ENCODE results near the gene OR1L8.
"Not testable (repeated sequence)": the region's sequence is repeated elsewhere in the genome, so short reads cannot be mapped to it uniquely, and the experiment has no call there.

The OR1L8 gene

DNA sequence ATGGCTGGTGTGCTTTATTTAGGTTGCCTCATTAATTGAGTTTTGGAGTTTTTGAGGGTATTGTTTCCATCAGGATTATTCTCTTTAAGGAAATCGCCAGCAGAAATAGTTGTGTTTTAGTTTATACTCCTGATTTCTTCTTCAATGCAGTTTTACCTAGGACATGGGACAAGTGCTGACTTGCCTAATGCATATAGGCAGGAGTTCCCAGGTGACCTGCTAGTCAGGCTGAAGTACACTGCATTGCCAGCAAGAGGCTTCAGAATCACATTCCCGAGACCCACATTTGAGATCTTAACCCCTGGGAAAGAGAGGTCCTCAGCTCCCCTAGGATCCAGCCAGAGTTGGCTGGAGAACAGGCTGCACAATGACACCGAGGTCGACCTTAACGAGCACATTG lies 31.8 kb downstream of the OR1L8 start:
- H3K9me3 ChIP-seq (ENCODE audit: low read length) = no peaks in the 10 kb centered on the region
- H2AFZ ChIP-seq (ENCODE audit: low read depth, low read length) = no peak overlapping the region
- H3K27me3 ChIP-seq (ENCODE audit: insufficient read depth, low read length) = peaks cover 7% of the 10 kb centered on the region
- H3K4me3 ChIP-seq (ENCODE audit: low read length) = no peak overlapping the region
- H3K4me1 ChIP-seq (ENCODE audit: insufficient read depth, low read length) = no peaks in the 10 kb centered on the region
- no peaks in the 10 kb centered on the region for H3K36me3 ChIP-seq (ENCODE audit: insufficient read depth, low read length)

DNA sequence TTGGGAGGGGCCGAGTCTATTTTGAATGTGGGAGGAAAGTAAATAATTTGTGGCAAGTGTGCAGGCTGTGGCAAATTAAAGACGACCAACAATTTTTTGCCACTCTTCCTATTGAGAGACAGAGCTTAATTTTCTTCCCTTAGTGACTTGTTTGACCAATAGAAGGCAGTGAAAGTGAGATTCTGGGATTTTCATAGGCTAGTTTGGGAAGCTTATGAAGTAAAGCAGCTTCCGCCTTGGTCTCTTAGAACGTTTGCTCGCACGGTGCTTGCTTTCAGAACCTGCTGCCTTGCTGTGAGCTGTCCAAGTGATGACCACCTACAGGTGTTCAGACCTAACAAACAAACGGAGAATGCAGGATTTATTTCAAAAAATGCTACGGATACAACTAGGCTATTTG lies 37.0 kb downstream of the OR1L8 start:
- Histone ChIP-seq H3K9me3 (ENCODE audit: low read length) (no peaks in the 10 kb centered on the region), H3K4me1 (ENCODE audit: insufficient read depth, low read length) (no peaks in the 10 kb centered on the region), H3K36me3 (ENCODE audit: insufficient read depth, low read length) (no peaks in the 10 kb centered on the region), H3K4me3 (ENCODE audit: low read length) (no peak overlapping the region), H3K27me3 (ENCODE audit: insufficient read depth, low read length) (peaks cover 2% of the 10 kb centered on the region), H2AFZ (ENCODE audit: low read depth, low read length) (no peak overlapping the region)

DNA sequence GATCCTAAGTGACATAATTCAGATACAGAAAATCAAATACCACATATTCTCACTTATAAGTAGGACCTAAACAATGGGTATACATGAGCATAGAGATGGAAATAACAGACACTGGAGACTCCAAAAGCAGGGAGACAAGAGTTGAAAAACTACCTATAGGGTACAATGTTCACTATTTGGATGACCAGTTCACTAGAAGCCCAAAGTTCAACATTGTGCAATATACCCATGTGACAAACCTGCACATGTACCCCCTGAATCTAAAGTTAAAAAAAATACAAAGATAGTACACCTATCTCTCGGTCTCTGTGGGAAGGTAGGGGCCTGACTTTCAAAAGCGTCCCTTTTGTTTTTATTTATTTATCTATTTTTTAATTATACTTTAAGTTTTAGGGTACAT lies 44.4 kb downstream of the OR1L8 start:
- Histone ChIP-seq H3K4me3 (ENCODE audit: low read length) (no peak overlapping the region), H3K27me3 (ENCODE audit: insufficient read depth, low read length) (peaks cover 2% of the 10 kb centered on the region), H3K4me1 (ENCODE audit: insufficient read depth, low read length) (no peaks in the 10 kb centered on the region), H3K9me3 (ENCODE audit: low read length) (no peaks in the 10 kb centered on the region), H2AFZ (ENCODE audit: low read depth, low read length) (no peak overlapping the region), H3K36me3 (ENCODE audit: insufficient read depth, low read length) (no peaks in the 10 kb centered on the region)

DNA sequence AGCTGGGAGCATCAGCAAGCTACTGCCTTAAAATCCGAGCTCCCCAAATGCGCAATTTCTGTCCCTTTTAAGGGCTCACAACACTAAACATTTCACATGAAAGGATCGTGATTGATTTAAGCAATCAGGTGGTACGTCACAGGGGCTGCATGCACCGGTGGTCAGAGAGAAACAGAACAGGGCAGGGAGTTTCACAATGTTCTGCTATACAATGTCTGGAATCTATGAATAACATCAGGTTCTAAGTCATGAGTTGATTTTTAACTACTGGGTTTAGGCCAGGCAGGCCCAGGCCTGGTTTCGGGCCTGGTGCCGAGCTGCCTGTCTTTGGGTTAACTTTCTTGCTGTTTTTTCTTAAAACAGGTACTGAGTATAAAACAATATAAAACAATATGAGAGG lies 46.1 kb downstream of the OR1L8 start:
- not testable (repeated sequence) for H3K27me3 ChIP-seq (ENCODE audit: insufficient read depth, low read length); H3K4me1 ChIP-seq (ENCODE audit: insufficient read depth, low read length); H3K9me3 ChIP-seq (ENCODE audit: low read length); H3K4me3 ChIP-seq (ENCODE audit: low read length); H3K36me3 ChIP-seq (ENCODE audit: insufficient read depth, low read length); H2AFZ ChIP-seq (ENCODE audit: low read depth, low read length)

DNA sequence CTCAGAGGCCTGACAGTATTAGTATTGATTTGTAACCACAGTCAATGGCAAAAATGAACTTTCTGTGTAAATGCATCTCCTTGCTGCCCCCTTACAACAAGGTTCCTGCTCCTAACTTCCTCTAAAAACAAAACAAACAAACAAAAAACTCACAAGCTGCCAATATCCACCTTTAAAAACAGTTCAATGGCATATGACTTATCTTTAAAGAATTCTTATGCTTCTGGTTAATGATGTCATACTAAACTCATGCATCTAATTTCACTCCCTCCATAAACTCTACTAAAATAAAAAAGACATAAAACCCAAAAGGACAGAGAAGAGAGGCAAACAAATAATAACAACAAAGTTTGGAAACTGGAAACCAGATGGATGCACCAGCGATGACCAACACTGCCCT lies 47.0 kb downstream of the OR1L8 start:
- Histone ChIP-seq H3K27me3 (ENCODE audit: insufficient read depth, low read length) (peaks cover 4% of the 10 kb centered on the region), H2AFZ (ENCODE audit: low read depth, low read length) (no peak overlapping the region), H3K4me3 (ENCODE audit: low read length) (no peak overlapping the region)

DNA sequence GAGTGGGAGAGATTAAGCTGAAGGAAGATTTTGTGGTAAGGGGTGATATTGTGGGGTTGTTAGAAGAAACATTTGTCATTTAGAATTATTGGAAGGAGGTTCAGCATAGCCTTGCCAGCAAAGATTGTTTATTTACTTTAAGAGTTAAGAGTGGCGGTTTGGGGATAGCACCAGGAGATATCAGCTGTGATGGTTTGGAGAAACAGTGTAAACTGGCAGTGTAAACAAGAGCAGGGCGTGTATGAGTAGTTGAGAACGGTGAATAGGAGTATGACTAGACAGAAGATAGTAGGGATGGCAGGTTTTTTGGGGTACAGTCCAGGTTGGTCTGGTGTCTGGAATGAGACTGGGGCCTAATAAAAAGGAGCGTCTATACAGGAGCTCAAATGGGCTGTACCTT lies 52.0 kb downstream of the OR1L8 start:
- not testable (repeated sequence) for H3K4me1 ChIP-seq (ENCODE audit: insufficient read depth, low read length); H3K9me3 ChIP-seq (ENCODE audit: low read length); H3K36me3 ChIP-seq (ENCODE audit: insufficient read depth, low read length); H2AFZ ChIP-seq (ENCODE audit: low read depth, low read length); H3K4me3 ChIP-seq (ENCODE audit: low read length); H3K27me3 ChIP-seq (ENCODE audit: insufficient read depth, low read length)

More for the DNA sequence above, 47.0 kb downstream of the OR1L8 start:
- no peaks in the 10 kb centered on the region for H3K9me3 ChIP-seq (ENCODE audit: low read length)
- H3K4me1 ChIP-seq (ENCODE audit: insufficient read depth, low read length) = no peaks in the 10 kb centered on the region
- H3K36me3 ChIP-seq (ENCODE audit: insufficient read depth, low read length) = no peaks in the 10 kb centered on the region

DNA sequence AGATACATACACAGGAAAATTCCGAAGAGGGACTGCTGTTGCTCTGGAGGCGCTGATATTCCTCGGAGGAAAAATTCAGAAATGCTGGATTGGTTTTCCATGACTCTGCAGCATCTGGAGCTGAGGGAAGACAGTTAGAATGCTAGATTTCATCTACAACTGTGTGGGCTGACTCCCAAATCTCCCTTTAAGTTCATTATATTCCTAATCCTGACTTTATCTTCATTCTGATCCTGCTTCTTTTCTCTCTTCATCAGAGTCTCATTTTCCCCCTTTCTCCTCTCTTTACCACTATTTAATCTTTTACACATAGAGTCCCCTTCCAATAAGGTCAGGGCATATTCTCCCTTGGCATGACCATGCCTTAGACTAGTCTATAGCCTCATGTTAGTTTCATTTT lies 56.0 kb downstream of the OR1L8 start, which contains the start of gene OR1N1:
Gene OR1N1, minus strand, starts transcription at position 101 of the 400 bp plus-strand sequence. Its CDS starts 0 bp downstream, at position 101.
- Histone ChIP-seq H3K4me1 (ENCODE audit: insufficient read depth, low read length) (no peaks in the 10 kb centered on the region), H3K27me3 (ENCODE audit: insufficient read depth, low read length) (peaks cover 6% of the 10 kb centered on the region), H3K36me3 (ENCODE audit: insufficient read depth, low read length) (no peaks in the 10 kb centered on the region), H2AFZ (ENCODE audit: low read depth, low read length) (no peak within 1 kb of the TSS), H3K9me3 (ENCODE audit: low read length) (no peaks in the 10 kb centered on the region), H3K4me3 (ENCODE audit: low read length) (no peak within 1 kb of the TSS)

DNA sequence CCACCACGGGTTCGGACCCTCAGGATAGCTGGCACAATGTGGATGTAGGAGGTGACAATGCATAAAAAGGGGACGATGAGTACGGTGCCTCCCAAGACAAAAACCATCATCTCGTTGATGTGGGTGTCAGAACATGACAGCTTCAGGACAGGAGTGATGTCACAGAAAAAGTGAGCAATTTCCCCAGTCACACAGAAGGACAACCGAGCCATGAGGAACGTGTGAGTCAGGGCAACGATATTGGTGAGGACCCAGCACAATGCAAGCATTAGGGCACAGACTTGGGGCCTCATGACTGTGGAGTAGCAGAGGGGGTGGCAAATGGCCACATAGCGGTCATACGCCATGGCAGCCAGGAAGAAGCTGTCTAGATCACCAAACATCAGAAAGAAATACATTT lies 56.6 kb downstream of the OR1L8 start:
- Histone ChIP-seq H3K27me3 (ENCODE audit: insufficient read depth, low read length) (peaks cover 6% of the 10 kb centered on the region), H2AFZ (ENCODE audit: low read depth, low read length) (no peak overlapping the region), H3K4me3 (ENCODE audit: low read length) (no peak overlapping the region), H3K4me1 (ENCODE audit: insufficient read depth, low read length) (no peaks in the 10 kb centered on the region), H3K36me3 (ENCODE audit: insufficient read depth, low read length) (no peaks in the 10 kb centered on the region), H3K9me3 (ENCODE audit: low read length) (no peaks in the 10 kb centered on the region)

DNA sequence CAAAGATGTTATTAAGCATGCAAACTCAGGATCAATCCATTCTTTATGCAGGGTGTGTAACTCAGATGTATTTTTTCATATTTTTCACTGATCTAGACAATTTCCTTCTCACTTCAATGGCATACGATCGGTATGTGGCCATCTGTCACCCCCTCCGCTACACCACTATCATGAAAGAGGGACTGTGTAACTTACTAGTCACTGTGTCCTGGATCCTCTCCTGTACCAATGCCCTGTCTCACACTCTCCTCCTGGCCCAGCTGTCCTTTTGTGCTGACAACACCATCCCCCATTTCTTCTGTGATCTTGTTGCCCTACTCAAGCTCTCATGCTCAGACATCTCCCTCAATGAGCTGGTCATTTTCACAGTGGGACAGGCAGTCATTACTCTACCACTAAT lies 63.8 kb downstream of the OR1L8 start:
- H3K9me3 ChIP-seq (ENCODE audit: low read length) = no peaks in the 10 kb centered on the region
- no peaks in the 10 kb centered on the region for H3K4me1 ChIP-seq (ENCODE audit: insufficient read depth, low read length)
- H3K36me3 ChIP-seq (ENCODE audit: insufficient read depth, low read length) = no peaks in the 10 kb centered on the region
- H2AFZ ChIP-seq (ENCODE audit: low read depth, low read length) = no peak overlapping the region
- no peak overlapping the region for H3K4me3 ChIP-seq (ENCODE audit: low read length)
- peaks cover 2% of the 10 kb centered on the region for H3K27me3 ChIP-seq (ENCODE audit: insufficient read depth, low read length)

DNA sequence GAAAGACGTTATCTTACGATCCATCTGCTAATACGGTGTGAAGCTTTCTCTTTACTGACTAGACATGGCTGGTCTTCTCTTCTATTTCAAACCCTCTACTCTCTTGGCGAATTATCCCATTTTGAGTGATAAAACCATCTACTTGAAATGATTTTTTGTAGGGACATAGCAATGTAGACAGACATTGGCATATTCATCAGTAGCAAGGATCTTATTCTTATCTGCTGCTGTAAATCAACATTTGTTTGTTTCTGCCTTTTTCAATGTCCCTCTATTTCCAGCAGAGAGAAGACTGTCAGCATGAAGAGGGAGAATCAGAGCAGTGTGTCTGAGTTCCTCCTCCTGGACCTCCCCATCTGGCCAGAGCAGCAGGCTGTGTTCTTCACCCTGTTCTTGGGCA lies 64.3 kb downstream of the OR1L8 start, which contains the start of gene OR1J4:
Gene OR1J4, plus strand, starts transcription at position 301 of the 400 bp plus-strand sequence. Its CDS starts 0 bp downstream, at position 301.
- no peak within 1 kb of the TSS for H3K4me3 ChIP-seq (ENCODE audit: low read length)
- H3K36me3 ChIP-seq (ENCODE audit: insufficient read depth, low read length) = no peaks in the 10 kb centered on the region
- peaks cover 2% of the 10 kb centered on the region for H3K27me3 ChIP-seq (ENCODE audit: insufficient read depth, low read length)
- H2AFZ ChIP-seq (ENCODE audit: low read depth, low read length) = no peak within 1 kb of the TSS
- H3K4me1 ChIP-seq (ENCODE audit: insufficient read depth, low read length) = no peaks in the 10 kb centered on the region
- H3K9me3 ChIP-seq (ENCODE audit: low read length) = no peaks in the 10 kb centered on the region

DNA sequence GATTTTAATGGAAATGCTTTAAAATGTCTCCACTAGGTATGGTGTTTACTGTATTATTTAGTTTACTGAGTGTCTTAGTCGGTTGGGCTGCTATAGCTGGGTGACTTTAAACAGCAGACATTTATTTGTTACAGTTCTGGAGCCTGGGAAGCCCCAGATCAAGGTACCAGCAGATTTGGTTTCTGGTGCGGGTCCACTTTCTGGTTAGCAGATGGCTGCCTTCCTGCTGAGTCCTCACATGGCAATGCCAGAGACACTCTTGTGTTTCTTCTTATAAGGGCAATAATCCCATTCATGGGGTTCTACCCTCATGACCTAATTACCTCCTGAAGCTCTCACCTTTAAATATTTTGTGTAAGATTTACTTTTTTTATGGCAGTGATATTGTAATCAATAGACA lies 65.0 kb downstream of the OR1L8 start:
- H2AFZ ChIP-seq (ENCODE audit: low read depth, low read length) = no peak overlapping the region
- no peaks in the 10 kb centered on the region for H3K9me3 ChIP-seq (ENCODE audit: low read length)
- no peaks in the 10 kb centered on the region for H3K4me1 ChIP-seq (ENCODE audit: insufficient read depth, low read length)
- peaks cover 2% of the 10 kb centered on the region for H3K27me3 ChIP-seq (ENCODE audit: insufficient read depth, low read length)
- no peaks in the 10 kb centered on the region for H3K36me3 ChIP-seq (ENCODE audit: insufficient read depth, low read length)
- no peak overlapping the region for H3K4me3 ChIP-seq (ENCODE audit: low read length)
